Right atrium auricular region (tissue), 2 donors: ENCODE measurements around the gene CPLANE2. TPM values are rescaled to one million over a fixed set of nuclear protein-coding genes. Genes with fewer than 3 reads are reported as not detected.

Experiments
- DNase-seq: peaks from one replicate; pipeline ENCODE4 v3.0.0-alpha.2; 2019; ENCODE audit warnings: low spot score
- H3K27ac ChIP-seq, 2 donors: fragments of 200-600 bp; sonication (generic); 1 replicate in 1 of 2; 2 replicates in 1 of 2; pipeline ENCODE4 v1.5.1; 2016 to 2019
- H3K27me3 ChIP-seq, 2 donors: fragments of 200-600 bp; sonication (generic); one replicate each; pipeline versions ENCODE4 v1.5.1 to v1.6.0; 2017 to 2019
- H3K36me3 ChIP-seq: fragments of 200-600 bp; sonication (generic); one replicate; pipeline ENCODE4 v1.5.1; 2016
- H3K4me1 ChIP-seq, 2 donors: fragments of 200-600 bp; sonication (generic); one replicate each; pipeline versions ENCODE4 v1.5.1 to v1.6.0; 2017 to 2019
- H3K4me3 ChIP-seq, 2 donors: fragments of 200-600 bp; sonication (generic); 1 replicate in 1 of 2; 2 replicates in 1 of 2; pipeline ENCODE4 v1.5.1; 2017 to 2019; ENCODE audit warnings: mild to moderate bottlenecking in 1 of 2, moderate library complexity in 1 of 2
- H3K9me3 ChIP-seq, 2 donors: fragments of 200-600 bp; sonication (generic); one replicate each; pipeline ENCODE4 v1.5.1; 2019
- CTCF ChIP-seq, 2 donors: fragments of 200-600 bp; sonication (generic); IDR thresholded peaks; one replicate each; pipeline ENCODE4 v1.5.1; 2019; ENCODE audit warnings: antibody characterized with exemption in 2 of 2
- total RNA-seq, 2 donors: library from RNA; depleted of rRNA; stranded (reverse); fragments of >200 nt; gene quantifications; one replicate each; pipeline ENCODE4 v1.1.0, GENCODE V29; 2016

The CPLANE2 gene
- total RNA-seq, 2 donors from 2014 or later, result 4.4 to 5.0 TPM

DNA sequence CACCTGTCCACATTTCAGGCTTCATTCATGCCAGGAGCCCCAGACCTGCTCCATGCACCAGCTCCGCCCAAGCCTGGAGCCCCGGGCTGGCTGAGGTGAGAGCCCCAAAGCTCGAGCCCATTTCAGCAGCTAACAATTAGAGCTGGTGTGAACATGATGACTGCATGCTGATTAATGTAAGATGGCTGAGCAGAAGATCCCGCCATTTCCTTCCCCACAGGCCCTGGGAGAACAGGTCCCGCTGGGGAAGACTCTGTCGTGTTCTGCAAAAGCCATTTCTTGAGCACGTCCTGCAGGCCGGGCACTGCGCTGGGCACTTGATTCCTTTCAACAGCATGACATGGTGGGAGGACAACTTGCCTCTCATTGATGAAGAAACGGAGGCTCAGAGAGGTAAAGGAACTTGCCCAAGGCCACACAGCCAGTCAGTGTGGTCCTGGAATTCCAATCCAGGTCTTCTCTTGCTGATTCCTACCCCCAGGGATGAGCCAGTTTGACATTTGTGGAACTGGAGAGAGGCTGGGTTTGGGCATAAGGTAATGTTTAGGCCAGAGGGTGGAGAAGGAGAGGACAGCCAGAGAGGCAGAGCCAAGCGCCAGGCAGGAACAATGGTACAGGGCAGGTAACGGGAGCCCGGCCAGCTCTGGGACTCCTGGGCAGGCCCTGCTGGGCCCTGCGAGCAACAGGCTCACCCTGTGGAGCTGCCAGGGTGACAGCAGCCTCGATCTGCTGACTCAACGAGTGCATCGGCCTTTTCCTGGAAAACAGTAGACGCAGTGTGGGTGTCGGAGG, 53.0 kb downstream of the CPLANE2 start:
- no peak for DNase-seq
- Histone ChIP-seq H3K27me3 (no peaks in the 10 kb centered on the region), H3K4me1 (peaks cover 0 to 34% of the 10 kb centered on the region in 2 donors), H3K9me3 (no peaks in the 10 kb centered on the region), H3K4me3 (no peak overlapping the region), H3K36me3 (no peaks in the 10 kb centered on the region), H3K27ac (peak overlapping the region in 1 of 2 donors; percentile 9)
- no peak for TF ChIP-seq CTCF (IDR thresholded peaks at IDR 0.05)

GRCh38 chr1:16183179-16183578, 53.8 kb downstream of the CPLANE2 start:
- peaks cover 0 to 28% of the 10 kb centered on the region in 2 donors for H3K4me1 ChIP-seq
- H3K27me3 ChIP-seq, result no peaks in the 10 kb centered on the region
- peak; percentile 82 for DNase-seq

GRCh38 chr1:16181887-16182719, 54.9 kb downstream of the CPLANE2 start:
- no peak for TF ChIP-seq CTCF (IDR thresholded peaks at IDR 0.05)
- Histone ChIP-seq H3K27me3 (no peaks in the 10 kb centered on the region), H3K27ac (peak overlapping the region; percentile 87 to 92), H3K4me1 (peaks cover 0 to 23% of the 10 kb centered on the region in 2 donors), H3K9me3 (no peaks in the 10 kb centered on the region), H3K4me3 (peak overlapping the region in 1 of 2 donors; percentile 8), H3K36me3 (no peaks in the 10 kb centered on the region)
- DNase-seq, result peak; percentile 96

More at GRCh38 chr1:16183179-16183578, 53.8 kb downstream of the CPLANE2 start:
- Histone ChIP-seq H3K36me3 (no peaks in the 10 kb centered on the region), H3K27ac (peak overlapping the region in 1 of 2 donors; percentile 92), H3K9me3 (no peaks in the 10 kb centered on the region), H3K4me3 (no peak overlapping the region)
- no peak for TF ChIP-seq CTCF (IDR thresholded peaks at IDR 0.05)

Other genes starting within 250 kb of the CPLANE2 start
- under 1 TPM in 1 of 2 donors, not detected in 1; 0.31 TPM for gene SRARP, start 232.9 kb downstream of the CPLANE2 start, total RNA-seq
- 1,000 to 10,000 TPM; 1,082 to 1,229 TPM for gene HSPB7, start 219.1 kb downstream of the CPLANE2 start, total RNA-seq
- under 1 TPM in 1 of 2 donors, not detected in 1; 0.20 TPM for gene CLCNKA, start 215.1 kb downstream of the CPLANE2 start, total RNA-seq
- gene CLCNKB, start 193.4 kb downstream of the CPLANE2 start, total RNA-seq, result 1 to 10 TPM; 3.9 to 4.6 TPM
- 1 to 10 TPM; 5.2 to 8.7 TPM for gene FAM131C, start 163.5 kb downstream of the CPLANE2 start, total RNA-seq
- 10 to 100 TPM; 17.5 to 43.5 TPM for gene EPHA2, start 81.1 kb downstream of the CPLANE2 start, total RNA-seq
- 1 to 10 TPM; 1.5 to 4.8 TPM for gene ARHGEF19, start 24.5 kb downstream of the CPLANE2 start, total RNA-seq
- 10 to 100 TPM; 11.9 to 16.5 TPM for gene FBXO42, start 115.3 kb upstream of the CPLANE2 start, total RNA-seq
- 10 to 100 TPM; 54.4 to 81.2 TPM for gene SZRD1, start 130.1 kb upstream of the CPLANE2 start, total RNA-seq
- not detected for gene SPATA21, start 200.2 kb upstream of the CPLANE2 start, total RNA-seq
- 10 to 100 TPM; 16.2 to 29.9 TPM for gene NECAP2, start 203.5 kb upstream of the CPLANE2 start, total RNA-seq